ENCODE measurements around the gene POLA1. TPM values are rescaled to one million over a fixed set of nuclear protein-coding genes. Genes with fewer than 3 reads are reported as not detected.

POLA1 gene
- total RNA-seq, 4 donors from 2014 or later: 10.1 to 15.3 (median 13.1) TPM

- H3K9me3 ChIP-seq: no peaks in the 10 kb centered on the region
- TF ChIP-seq CTCF (IDR thresholded peaks at IDR 0.05): no peak
- no peak for TF ChIP-seq POLR2A (IDR thresholded peaks at IDR 0.05)
- no peak for TF ChIP-seq EP300 (IDR thresholded peaks at IDR 0.05)
- TF ChIP-seq POLR2AphosphoS5 (IDR thresholded peaks at IDR 0.05): no peak
- H3K36me3 ChIP-seq: no peaks in the 10 kb centered on the region
- H3K27me3 ChIP-seq: no peaks in the 10 kb centered on the region
- WGBS: 87% methylated on average over 10 of the region's 10 CpGs
- H3K4me3 ChIP-seq: no peak overlapping the region
- H3K4me1 ChIP-seq: no peaks in the 10 kb centered on the region
- DNase-seq (ENCODE audit: low spot score in 2 of 2): no peak
- no peak overlapping the region for H3K27ac ChIP-seq
Observed at GRCh38 chrX:25039036-25039435, 345.3 kb downstream of the POLA1 start.

- Histone ChIP-seq H3K9me3 (no peaks in the 10 kb centered on the region), H3K36me3 (no peaks in the 10 kb centered on the region), H3K27me3 (no peaks in the 10 kb centered on the region), H3K4me1 (no peaks in the 10 kb centered on the region), H3K27ac (no peak overlapping the region), H3K4me3 (no peak overlapping the region)
- no peak for DNase-seq (ENCODE audit: low spot score in 2 of 2)
- TF ChIP-seq POLR2AphosphoS5 (IDR thresholded peaks at IDR 0.05) (no peak), POLR2A (IDR thresholded peaks at IDR 0.05) (no peak), EP300 (IDR thresholded peaks at IDR 0.05) (no peak), CTCF (IDR thresholded peaks at IDR 0.05) (no peak)
- WGBS: 72% methylated on average over 1 of the region's 1 CpG
Observed at GRCh38 chrX:25043192-25043591, 349.5 kb downstream of the POLA1 start.

Other genes starting within 250 kb of the POLA1 start
- 10 to 100 TPM; 39.7 to 83.0 (median 60.2) TPM for gene PDK3, start 228.6 kb upstream of the POLA1 start, total RNA-seq
- 1 to 10 TPM in 1 of 4 donors, under 1 TPM in 3; 0.36 to 1.1 (median 0.55) TPM for gene PCYT1B, start 46.6 kb upstream of the POLA1 start, total RNA-seq